ENCODE data around the gene ITGAE. TPM values are rescaled to one million over a fixed set of nuclear protein-coding genes. Genes with fewer than 3 reads are reported as not detected.
A peak's percentile ranks its signal among the peaks of the same experiment; 100 is the strongest.

ITGAE gene
- total RNA-seq, 1 donor from 2014 or later, result 19.4 TPM

DNA sequence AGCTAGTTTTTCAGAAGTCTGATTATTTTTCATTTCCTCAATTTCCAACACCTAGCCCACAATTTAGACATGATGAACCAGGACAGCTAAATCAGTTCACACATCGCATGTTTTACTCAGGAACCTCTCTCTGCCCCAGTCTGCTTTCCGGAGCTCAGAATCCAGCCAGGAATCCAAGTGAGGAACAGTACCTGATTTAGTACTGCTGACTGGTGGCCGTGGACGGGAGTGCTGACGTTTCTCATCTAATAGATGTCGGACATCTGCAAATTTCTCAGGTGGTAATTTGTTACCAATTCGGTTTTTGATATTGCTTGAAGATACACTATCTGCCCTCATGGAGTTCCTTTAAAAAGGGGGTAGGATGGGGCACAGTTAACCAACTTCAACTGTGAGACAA, 14.9 kb upstream of the ITGAE start:
- ATAC-seq, result no peak

DNA sequence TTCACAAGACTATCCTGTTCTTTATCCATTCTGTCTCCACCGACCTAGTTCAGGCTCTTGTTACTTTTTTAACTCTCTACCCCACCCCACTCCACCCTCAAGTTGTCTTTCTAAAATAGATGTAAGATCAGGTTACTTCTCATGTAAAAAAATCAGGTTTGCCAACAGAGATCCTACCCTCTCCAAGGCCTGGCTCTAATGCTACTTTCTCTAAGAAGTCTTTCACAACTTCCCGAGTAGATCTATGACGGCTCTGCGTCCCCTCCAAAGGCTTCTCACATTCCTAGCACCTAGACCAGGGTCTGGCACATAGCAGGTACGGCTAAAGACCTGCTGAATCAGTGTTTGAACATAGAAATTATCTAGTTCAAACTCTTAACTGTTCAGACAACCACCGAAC, 14.1 kb upstream of the ITGAE start:
- ATAC-seq, result no peak

DNA sequence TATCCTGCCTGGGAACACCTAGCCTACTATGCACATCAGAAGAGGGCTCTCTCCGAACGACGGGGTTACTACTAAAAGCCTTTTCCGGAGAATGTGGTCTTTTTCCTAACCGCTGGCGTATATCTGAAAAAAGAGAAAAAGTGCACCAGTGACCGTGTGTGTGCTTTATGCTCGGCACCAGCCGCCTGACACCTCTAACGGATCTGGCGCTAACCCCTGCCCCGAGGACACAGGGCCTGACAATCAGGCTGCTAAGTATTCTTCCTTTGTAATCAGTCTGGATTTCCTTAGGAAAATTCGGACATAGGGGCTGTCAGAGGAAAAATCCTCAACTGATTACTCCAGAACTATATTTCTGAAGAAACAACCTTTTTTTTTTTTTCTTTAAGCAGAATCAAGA, 13.4 kb upstream of the ITGAE start:
- ATAC-seq, result no peak

DNA sequence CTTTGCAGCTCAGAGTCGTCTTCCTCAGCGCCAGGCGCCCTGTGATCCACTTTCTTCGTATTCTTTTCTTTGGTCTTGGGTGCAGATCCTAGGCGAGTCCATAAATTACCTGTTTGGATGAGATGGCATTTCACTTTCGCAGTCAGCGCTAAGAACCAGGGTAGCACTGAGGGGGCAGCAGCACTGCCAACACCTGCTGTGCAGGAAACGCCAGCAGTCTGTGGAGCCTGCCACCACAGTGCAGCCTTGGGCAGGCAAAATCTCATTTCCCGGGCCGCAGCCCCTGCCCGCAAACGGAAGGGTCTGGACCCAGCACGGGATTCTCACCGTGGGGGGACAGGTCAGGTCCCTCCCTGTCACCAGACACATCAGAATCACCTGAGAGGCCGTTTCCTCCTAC, 12.2 kb upstream of the ITGAE start:
- no peak for ATAC-seq

DNA sequence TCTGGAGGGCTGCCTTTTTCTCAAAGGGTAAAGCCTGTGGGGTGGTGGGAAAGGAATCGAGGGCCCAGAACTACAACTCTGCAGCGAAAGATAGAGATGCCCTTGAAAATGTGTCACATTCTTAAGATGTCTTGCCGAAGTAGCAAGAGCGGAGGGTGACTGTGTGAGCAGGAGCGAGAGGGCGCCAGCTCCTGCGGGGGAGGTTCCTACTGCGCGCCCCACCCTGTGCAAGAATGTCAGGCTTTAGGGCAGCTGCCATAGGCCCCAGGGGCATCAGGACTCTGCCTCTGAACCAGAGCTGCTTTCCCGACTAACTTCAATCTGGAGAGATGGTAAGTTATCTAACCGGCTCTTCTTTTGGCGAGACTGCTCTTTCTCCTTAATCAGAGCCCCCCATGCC, 11.8 kb upstream of the ITGAE start:
- peak; percentile 14 for ATAC-seq

DNA sequence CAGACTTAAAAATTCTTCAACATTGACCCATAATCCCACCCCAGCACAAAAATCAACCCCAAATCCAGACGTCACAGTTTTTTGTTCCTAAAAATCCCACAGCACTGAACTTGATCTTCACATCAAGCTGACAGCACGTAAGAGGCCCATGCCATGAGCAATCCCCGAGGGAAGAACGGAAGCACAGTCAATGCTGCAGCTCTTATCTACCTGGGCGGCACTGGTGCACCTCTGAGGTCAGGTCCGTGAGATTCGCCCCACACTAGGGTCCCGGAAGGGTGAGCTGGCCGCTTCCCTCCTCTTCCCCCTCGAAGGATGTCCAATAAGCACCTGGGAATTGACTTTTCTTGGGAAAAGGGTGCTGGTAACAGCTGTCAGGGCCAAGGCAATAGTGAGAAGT, 11.3 kb upstream of the ITGAE start:
- no peak for ATAC-seq

DNA sequence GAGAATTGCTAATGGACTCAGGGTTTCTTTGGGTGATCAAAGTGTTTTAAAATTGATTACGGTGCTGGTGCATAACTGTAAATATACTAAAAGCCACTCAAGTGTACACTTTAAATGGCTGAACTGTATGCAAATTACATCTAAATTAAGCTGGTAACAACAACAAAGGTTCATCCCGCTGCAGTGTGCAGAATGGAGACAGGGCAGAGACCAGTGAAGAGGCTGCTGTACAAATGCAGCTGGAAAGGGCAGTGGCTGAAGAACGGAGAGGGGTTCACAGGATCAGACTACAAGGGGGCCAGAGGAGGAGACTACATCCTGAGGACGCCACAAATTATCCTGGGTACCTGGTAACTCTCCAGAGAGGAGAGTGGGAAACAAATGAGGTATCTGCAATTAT, 9.0 kb upstream of the ITGAE start:
- ATAC-seq, result no peak

DNA sequence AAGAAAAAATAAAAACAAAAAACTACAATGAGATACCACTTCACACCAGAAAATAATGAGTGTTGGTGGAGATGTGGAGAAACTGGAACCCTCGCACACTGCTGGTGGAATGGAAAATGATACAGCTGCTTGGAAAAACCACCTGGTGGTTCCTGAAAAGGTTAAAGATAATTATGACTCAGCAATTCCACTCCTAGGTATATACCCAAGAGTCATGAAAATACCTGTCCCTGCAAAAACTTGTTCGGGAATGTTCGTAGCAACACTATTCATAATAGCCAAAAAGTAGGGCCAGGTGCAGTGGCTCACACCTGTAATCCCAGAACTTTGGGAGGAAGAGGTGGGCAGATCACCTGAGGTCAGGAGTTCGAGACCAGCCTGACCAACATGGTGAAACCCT, 8.1 kb upstream of the ITGAE start:
- peak; percentile 61 for ATAC-seq

DNA sequence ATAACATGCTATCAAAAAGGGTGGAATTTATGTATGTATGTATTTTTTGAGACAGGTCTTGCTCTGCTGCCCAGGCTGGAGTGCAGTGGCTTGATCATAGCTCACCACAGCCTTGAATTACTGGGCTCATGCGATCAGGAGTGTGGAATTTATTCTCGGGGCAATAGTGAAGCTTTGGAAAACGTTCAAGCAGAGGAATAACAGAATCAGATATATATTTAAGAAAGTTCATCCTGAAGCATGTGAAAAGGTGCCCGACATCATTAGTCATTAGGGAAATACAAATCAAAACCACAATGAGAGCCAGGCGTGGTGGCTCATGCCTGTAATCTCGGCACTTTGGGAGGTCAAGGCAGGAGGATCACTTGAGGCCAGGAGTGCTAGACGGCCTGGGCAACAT, 7.7 kb upstream of the ITGAE start:
- ATAC-seq, result no peak

DNA sequence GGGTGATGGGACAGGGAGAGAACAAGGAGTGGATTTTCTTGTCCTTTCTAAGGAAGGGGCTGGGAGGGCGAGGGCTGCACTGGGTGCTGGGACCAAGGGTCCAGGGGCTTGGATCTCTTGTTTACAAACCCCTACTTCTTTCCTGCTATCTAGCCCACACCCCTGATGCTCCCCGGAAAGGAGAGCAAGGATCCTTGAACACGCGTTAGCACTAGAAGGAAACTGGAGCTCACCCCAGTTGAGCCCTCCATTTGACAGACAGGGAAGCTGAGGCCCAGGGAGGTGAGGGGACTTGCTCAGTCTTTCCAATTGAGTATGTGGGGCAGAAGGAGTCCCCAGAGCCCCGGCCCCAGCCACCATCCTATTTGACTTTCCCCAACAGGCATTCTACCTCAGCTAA, 4.6 kb upstream of the ITGAE start:
- ATAC-seq, result no peak

DNA sequence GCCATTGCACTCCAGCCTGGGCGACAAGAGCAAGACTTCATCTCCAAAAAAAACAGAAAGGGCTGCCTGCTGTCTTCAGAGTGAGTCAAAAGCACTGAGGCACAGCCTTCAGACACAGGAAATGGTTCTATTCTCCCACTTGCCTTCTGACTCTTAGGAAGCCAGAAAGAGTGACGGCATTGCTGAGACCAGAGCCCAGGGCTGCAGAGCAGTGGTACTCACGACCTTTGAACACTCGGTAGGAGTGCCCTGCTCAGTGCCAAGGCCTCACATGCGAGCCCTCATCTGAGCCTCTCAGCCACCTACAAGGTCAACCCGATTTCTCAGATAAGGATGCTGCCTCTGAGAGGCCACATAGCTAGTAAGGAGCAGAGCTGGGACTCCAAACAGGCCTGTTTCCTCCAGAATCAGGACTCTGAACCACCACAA, 3.5 kb upstream of the ITGAE start:
- no peak for ATAC-seq

DNA sequence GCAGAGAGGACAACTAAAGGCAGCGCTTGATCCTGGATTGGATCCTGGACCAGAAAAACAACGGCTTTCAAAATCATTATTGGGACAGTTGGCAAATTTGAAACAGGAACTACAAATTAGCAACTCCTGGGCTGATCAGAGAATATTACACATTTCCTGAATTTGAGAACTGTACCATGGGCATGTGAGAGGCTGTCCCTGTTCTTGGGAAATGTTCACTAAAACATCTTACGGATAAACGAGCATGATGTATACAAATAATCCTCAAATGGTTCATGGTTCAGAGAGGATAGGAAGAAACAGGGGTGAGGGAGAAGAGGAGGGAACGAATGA, 2.3 kb upstream of the ITGAE start:
- ATAC-seq, result no peak

DNA sequence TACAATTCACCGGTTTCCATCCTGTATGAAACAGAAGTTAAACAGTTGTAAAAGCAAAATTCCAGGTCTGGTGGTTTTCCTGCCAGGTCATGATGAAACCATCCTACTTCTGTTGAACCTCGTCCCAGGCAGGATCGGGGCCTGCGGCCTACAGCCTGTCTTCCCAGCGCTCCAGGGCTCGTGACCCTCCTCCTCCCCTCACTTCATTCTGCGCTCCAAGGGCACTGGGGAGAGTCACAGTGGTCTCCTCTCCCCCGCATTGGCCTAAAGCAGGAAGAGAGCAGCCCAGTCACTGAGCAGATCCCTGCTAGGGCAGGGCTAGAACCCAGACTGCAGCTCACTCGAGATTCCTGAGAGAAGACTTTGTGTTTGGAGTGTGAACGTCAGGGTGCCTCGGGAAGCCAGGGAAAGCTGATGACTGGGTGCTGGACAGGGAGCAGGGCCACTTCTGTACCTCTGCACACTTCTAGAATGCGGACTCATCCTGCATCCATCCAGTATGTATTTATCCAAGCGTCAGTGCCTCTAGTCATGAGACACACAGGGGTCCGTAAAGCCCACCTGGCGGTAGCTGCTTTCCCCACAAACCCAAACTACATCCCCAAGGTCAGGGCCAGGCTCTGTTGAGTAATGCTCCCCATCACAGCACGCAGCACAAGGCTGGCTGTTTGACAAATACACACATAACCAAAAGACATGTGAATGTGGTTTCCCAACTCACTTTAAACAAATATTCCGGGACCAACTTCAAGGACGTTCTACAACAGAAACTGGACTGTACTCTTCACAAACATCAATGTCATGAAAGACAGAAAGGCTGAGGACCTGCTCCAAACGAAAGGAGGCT, 1.7 kb upstream of the ITGAE start:
- no peak for ATAC-seq

DNA sequence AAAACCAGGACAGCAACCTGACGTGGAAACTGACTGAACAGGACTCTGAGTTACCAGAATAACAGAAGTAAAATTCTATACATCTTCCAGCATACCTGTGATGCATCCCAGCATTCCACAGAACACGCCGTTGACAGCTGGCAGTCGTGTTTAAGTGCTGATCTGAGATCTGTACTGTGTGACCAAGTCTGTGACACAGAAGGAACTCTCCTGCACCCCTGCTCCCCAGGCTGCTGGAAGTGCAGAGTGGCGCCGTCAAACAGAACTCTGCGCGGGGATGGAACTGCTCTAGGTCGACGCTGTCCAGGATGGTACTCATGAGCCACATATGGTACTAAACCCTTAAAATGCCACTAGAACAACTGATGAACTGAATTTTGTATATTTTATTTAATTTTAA, 804 bp upstream of the ITGAE start:
- no peak for ATAC-seq

DNA sequence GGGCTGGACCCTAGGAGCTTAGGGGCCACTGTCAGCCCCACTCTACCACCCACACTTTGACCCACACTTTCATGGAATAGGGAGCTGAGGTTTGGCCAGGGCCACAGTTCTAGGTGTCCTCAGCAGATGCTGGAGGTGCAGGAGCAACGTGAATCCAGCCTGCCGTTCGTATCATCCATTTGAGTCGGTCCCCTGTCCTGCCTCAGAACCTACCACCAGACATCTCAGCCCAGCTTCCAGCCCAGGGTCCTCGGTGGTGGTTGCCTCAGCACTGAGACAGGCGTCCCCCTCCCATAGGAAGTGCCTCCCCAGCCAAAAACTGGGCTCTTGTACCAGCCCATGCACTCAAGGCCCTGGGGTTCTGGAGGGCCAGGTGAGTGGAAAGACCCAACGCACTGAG, 359 bp upstream of the ITGAE start:
- no peak for ATAC-seq

DNA sequence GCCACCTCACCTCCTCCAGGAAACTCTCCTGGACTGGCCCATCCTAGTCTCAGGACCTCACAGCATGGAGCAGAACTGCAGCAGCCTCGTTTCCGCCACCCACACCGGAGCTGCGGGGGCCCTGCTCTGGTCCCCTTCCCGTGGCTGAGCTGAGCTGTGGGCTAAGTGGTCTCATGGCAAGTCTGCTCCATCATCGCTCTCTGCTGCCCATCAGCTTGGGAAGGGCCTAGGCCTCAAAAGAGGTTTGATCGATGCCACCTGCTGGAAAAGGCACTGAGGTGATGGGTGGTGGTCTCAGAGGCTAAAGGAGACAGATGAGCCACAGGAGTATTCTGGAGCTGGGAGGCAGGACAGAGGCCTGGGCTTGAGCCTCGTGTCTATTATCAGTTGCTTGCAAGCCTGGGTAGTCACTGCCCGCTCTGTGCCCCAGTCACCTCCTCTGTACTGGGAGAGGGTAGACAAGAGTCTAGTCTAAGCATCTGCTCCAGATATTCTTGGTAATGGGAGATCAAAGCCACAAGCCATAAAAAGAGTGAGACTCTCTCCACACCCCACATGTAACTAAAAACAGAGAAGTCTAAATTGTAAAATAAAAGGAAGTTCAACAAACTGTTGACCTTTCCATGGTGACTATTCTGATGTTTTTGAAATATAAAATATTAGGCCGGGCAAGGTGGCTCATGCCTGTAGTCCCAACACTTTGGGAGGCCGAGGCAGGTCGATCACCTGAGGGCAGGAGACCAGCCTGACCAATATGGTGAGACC, 1.6 kb downstream of the ITGAE start:
- ATAC-seq, result no peak

DNA sequence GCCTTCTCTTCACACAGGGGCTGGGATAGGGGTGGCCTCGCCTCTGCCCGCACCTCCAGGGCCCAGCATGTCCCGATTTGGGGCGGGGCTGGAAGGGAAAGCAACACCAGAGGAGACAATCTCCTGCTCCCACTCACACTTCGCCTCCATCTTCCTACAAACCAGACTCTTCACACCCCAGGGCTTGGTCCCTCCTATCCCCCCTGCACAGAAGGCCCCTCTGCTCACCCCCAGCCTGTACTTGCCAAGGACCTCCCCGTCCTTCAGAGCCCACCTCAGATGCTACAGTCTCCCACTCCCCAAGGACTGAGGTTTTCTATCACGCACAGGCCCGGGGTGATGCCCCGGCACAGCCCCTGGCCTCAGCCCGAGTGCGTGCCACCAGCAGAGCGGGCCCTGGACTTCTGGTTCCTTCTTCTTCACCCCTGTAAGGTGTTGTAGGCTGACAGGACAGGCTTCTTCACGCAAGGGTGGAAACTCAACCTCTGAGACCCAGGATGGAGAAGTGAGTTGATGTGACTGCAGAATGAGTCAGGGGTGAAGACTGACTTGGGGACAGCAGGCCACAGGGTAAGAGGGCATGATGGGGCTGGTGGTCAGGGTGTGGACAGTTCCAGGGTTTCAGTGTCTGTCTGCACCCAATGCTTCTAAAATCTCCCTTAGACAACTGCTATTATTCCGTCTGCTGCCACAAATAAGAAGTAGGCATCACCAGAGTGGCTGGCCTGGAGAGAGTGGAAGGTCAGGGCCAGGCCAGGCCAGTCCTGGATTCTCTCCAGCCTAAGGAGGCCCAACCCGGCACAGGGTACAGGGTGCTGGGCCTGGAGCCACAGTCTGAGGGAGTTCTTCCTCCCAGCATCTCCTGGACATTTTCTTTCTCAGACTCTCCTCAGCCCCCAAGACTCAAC, 2.5 kb downstream of the ITGAE start:
- no peak for ATAC-seq

DNA sequence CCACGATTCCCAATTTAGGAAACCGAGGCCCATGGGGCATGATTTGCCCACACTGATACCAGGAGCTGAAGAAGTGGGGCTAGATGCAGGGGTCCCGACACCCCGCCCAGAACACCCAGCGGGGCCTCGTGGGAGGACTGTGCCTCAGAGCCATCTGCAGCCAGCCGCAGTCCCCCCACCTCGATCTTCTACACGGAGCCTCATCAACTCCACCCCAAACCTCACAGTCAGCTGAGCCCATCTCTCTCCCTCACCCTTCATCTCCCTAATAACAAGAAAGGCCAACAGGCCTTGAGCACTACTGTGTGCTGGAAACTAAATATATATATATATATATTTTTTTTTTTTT, 4.2 kb downstream of the ITGAE start:
- no peak for ATAC-seq

DNA sequence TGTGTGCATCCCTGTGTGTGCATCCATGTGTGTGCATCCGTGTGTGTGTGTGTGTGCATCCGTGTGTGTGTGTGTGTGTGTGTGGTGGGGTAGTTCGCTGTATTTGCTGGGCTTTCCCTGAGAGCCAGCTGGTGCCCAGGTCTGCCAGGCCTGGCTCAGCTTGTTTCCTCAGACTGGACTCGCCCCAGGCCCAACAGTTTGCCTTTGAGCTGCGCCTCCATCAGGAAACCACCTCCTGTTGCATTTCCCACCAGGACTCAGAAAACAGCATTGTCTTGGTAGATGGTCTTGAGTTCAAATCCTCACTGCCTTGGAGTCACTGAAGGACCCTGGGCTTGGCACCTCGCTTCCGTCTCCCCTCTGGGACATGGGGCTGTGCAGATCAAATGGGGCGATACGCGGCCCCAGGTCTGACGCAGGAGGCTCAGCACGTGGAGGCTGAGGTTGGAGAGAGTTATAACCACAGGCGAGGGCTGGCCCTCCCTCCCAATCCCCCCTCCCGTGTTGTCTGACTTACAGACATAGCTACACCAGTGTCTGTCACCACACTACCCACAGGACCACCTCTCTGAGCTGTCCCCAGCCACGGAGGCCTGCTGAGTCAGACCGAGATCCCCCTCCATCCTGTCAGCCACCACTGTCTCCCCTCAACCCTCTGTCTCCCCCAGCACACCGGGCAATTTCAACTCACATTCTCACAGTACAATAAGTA, 4.7 kb downstream of the ITGAE start:
- ATAC-seq, result peak; percentile 33

DNA sequence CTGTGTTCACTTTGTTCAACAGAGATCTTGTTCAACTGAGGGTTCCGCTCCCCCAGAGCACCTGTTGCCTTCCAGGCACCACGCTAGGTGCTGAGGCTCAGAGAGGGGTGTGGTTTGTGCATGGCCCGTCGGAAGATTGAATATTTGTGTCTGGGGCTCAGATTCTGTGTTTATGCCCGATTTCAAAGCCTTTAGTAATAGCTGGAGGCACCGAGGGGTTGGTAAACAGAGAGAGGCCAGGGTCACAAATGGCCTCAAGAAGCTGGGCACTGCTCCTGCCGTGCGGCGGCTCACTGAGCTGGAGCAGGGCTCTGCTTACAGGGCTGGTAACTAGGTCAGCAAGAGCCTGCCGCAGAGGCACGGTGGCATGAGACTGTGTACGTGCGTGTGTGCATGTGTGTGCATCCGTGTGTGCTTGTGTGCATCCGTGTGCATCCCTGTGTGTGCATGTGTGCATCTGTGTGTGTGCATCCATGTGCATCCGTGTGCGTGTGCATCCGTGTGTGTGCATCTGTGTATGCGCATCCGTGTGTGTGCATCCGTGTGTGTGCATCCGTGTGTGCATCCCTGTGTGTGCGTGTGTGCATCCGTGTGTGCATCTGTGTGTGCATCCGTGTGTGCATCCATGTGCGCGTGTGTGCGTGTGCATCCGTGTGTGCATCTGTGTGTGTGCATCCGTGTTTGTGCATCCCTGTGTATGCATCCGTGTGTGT, 5.4 kb downstream of the ITGAE start:
- ATAC-seq, result no peak

DNA sequence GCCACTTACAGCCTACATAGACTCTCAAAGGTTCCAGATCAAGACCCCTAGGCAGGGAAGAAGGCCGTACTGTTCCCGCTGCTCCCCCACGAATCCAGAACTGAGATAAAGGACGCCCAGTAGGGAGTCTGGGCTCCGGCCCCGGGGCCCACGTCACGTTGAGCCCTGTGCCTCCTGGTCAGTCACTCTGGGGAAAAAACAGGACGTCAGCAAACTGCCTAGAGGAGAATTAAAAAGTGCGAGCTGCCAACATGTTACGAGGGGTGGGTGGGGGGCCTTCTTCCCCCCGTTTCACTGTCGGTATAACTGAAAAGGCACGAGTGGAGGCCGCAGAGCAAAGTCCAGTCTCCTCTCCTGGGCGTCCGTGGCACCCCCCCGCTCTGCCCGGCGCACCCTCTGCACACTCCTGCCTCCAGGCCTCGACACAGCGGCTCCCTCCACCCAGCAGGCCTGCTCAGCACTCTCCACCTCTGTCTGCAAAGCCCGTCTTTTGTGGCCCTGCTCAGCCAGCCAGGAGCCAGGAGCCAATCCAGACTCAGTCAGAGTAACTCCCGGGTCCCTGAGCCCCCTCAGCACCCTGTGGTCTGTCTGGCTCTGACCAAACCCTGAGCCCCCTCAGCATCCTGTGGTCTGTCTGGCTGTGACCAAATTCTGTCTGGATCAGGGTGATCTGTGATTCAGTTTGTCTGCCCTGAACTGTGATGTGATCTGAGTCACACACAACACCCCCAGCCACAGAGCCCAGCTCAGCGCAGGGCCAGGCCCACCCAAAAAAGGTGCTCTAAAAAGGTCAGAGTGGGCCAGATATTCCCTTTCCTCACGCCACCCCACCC, 6.2 kb downstream of the ITGAE start:
- ATAC-seq, result no peak

Data from esophagus mucosa (tissue), 1 donor.